Tibial artery (tissue), 4 donors: ENCODE data around the gene TRIM63.

Experiments
- DNase-seq, 2 donors: peaks; one replicate each; pipeline ENCODE4 v3.0.0-alpha.2; 2019
- H3K27ac ChIP-seq, 2 donors: fragments of 200-600 bp; sonication (generic) in 1 of 2; 1 replicate in 1 of 2; 2 replicates in 1 of 2; pipeline ENCODE4 v1.5.1; 2018 to 2019; ENCODE audit warnings: mild to moderate bottlenecking in 1 of 2
- H3K27me3 ChIP-seq, 2 donors: fragments of 200-600 bp; sonication (generic) in 1 of 2; one replicate each; pipeline versions ENCODE4 v1.5.1 to v1.6.0; 2016 to 2019
- H3K36me3 ChIP-seq, 3 donors: fragments of 200-600 bp; sonication (generic) in 2 of 3; one replicate each; pipeline ENCODE4 v1.5.1; 2016 to 2019; ENCODE audit warnings: mild to moderate bottlenecking in 2 of 3
- H3K4me1 ChIP-seq, 4 donors: fragments of 200-600 bp; sonication (generic) in 2 of 4; 1 replicate in 3 of 4; 2 replicates in 1 of 4; pipeline ENCODE4 v1.5.1; 2016 to 2019
- H3K4me3 ChIP-seq, 2 donors: fragments of 200-600 bp; sonication (generic) in 1 of 2; 1 replicate in 1 of 2; 2 replicates in 1 of 2; pipeline ENCODE4 v1.5.1; 2018 to 2019; ENCODE audit warnings: mild to moderate bottlenecking in 2 of 2
- H3K9me3 ChIP-seq, 3 donors: fragments of 200-600 bp; sonication (generic) in 1 of 3; one replicate each; pipeline ENCODE4 v1.5.1; 2016 to 2019
- intact Hi-C: fragments of 100-400 bp; cut with DNase I; formaldehyde crosslinking; loops from one replicate; pipeline ENCODE4 v1.15.0; 2023; ENCODE audit warnings: low total_unique reads
- TF ChIP-seq, protein P1 (sequence below), 2 experiments: fragments of 200-600 bp in 1 of 2; fragments of 450-650 bp in 1 of 2; IDR thresholded peaks; one replicate each; pipeline ENCODE4 v1.5.1; 2017 to 2019; ENCODE audit warnings: antibody characterized with exemption in 2 of 2, mild to moderate bottlenecking in 1 of 2, moderate library complexity in 1 of 2

The TRIM63 gene

DNA sequence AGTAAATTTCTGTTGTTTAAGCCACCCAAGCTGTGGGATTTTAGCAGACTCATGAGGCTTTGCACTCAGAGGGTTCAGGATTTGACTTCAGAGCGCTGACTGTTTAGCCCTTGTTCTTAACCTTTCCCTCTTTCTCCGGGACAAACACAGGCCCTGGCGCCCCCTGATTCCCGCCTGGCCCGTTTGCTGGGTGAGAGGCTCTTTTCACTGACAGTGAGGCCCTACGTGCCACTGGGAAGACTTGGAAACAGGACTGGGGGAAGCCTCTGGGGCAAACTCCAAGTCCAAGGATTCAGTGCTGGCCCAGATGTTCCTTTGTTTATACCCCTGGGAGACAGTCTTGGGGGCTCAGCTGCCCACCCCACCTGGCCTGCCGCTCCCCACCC is 11.7 kb upstream of the TRIM63 start:
- DNase-seq: no peak
- Histone ChIP-seq H3K27ac (no peak overlapping the region), H3K4me3 (no peak overlapping the region), H3K36me3 (no peaks in the 10 kb centered on the region), H3K27me3 (peaks cover 0 to 39% of the 10 kb centered on the region in 2 donors), H3K9me3 (no peaks in the 10 kb centered on the region), H3K4me1 (no peaks in the 10 kb centered on the region)
- TF ChIP-seq, protein P1, sequence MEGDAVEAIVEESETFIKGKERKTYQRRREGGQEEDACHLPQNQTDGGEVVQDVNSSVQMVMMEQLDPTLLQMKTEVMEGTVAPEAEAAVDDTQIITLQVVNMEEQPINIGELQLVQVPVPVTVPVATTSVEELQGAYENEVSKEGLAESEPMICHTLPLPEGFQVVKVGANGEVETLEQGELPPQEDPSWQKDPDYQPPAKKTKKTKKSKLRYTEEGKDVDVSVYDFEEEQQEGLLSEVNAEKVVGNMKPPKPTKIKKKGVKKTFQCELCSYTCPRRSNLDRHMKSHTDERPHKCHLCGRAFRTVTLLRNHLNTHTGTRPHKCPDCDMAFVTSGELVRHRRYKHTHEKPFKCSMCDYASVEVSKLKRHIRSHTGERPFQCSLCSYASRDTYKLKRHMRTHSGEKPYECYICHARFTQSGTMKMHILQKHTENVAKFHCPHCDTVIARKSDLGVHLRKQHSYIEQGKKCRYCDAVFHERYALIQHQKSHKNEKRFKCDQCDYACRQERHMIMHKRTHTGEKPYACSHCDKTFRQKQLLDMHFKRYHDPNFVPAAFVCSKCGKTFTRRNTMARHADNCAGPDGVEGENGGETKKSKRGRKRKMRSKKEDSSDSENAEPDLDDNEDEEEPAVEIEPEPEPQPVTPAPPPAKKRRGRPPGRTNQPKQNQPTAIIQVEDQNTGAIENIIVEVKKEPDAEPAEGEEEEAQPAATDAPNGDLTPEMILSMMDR (IDR thresholded peaks at IDR 0.05): no peak
- intact Hi-C loops: no loop called here

DNA sequence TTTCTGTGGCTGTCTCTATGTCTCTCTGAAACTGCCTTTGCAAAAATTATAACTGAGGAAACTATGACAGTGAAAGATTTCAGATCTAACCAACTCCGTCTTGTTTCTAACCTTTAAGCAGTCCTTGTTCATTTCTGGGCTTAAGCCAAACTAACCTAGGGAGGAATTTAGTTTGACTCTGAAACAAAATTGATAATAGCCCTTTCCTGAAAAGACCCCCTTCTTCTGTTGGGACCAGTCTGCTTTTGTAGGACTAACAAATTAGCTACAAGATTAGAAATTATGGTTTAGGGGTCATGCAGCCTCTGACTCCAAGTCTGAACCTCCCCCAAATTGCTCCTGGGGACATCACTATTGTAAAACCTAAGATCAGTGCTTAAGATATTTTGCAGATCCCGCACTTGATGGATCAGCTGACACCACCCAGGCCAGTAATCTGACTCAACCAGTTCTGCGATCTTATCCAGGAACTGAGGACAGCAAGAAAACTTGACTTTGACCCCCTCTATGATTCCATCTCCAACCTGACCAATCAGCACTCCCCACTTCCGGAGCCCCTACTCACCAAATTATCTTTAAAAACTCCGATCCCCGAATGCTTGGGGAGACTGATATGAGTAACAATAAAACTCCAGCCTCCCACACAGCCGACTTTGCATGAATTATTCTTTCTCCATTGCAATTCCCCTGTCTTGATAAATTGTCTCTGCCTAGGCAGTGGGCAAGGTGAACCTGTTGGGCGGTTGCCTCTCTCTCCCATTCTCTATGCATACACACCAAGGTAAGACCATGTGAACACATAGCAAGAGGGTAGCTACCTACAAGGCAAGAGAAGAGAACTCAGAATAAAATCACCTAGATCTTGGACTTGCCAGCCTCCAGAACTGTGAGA is 11.1 kb upstream of the TRIM63 start:
- Histone ChIP-seq H3K4me1 (no peaks in the 10 kb centered on the region), H3K27ac (no peak overlapping the region), H3K4me3 (no peak overlapping the region), H3K9me3 (no peaks in the 10 kb centered on the region), H3K36me3 (no peaks in the 10 kb centered on the region), H3K27me3 (peaks cover 0 to 41% of the 10 kb centered on the region in 2 donors)
- no peak for DNase-seq
- intact Hi-C loops: no loop called here
- TF ChIP-seq, protein P1 (IDR thresholded peaks at IDR 0.05): no peak

DNA sequence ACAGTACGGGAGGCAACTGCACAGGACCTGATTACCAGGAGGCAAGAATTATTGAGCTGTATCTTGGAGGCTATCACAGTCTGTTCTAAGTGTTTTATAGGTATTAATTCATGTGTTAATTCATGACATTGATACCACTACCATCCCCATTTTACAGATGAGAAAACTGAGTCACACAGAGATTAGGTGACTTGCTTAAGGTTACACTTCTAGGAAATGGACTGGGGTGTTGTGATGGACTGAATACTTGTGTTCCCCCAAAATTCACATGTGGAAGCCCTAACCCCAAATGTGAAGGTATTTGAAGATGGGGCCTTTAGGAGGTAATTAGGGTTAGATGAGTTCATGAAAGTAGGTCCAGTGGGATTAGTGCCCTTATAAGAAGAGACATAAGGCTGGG is 10.1 kb upstream of the TRIM63 start:
- H3K4me3 ChIP-seq: no peak overlapping the region
- no peak for DNase-seq
- H3K36me3 ChIP-seq: no peaks in the 10 kb centered on the region
- H3K4me1 ChIP-seq: no peaks in the 10 kb centered on the region
- H3K9me3 ChIP-seq: no peaks in the 10 kb centered on the region
- intact Hi-C loops: no loop called here
- H3K27ac ChIP-seq: no peak overlapping the region
- peaks cover 0 to 42% of the 10 kb centered on the region in 2 donors for H3K27me3 ChIP-seq
- TF ChIP-seq, protein P1 (IDR thresholded peaks at IDR 0.05): no peak

DNA sequence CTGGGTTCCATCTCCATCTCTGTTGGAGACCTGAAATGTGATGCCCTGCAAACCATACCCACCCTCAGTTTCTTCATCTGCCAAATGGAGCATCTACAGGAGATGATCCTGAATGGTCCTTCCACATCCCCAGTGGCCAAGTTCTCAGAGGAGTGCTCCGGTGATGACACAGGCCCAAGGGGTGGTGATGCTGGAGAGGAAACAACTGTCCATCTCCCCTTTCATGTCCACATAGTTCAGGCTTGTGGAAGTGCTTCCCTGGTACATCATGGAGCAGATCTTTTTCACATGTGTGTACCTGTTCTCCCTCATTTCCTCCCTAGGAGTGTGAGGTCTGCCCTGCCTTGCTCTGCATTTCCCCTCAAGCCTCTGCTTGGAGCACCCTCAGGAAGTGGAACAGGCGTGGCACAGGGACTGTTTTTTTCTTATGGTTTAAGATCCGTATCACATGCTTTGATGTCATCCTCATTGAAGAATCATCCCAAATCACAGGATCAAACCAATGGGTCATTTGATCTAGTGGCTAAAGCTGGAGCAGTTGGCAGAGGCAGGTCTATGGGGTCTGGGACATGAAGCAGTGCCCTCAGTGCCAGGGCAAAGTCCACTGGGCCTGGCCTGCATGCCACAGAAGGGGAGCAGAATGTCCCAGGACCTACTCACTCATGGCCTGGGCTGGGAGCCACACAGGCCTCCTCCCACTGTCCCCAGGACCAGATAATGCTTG is 8.2 kb upstream of the TRIM63 start:
- Histone ChIP-seq H3K4me3 (no peak overlapping the region), H3K27me3 (peaks cover 0 to 50% of the 10 kb centered on the region in 2 donors), H3K36me3 (no peaks in the 10 kb centered on the region), H3K4me1 (no peaks in the 10 kb centered on the region), H3K9me3 (no peaks in the 10 kb centered on the region), H3K27ac (no peak overlapping the region)
- intact Hi-C loops: no loop called here
- DNase-seq: no peak
- TF ChIP-seq, protein P1 (IDR thresholded peaks at IDR 0.05): no peak

DNA sequence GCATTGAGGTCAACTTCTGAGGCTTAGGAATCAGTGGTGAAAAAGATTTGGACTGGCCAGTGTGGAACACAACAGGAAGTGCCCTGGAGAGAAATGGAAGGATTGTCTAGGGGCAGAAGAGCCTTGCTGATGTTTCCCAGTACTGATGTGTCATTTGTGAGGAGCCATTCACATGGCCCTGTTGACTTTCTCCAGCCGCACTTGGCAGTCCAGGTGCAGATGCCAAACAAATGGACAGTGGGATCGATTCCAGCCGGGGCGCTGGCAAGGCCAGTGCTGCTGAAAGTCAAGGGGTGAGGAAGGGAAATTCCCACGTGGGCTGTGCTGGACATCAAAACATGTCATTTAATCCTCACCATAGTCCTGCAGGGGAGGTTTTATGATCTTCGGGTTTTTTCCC is 4.9 kb upstream of the TRIM63 start:
- intact Hi-C loops: no loop called here
- H3K27me3 ChIP-seq: peaks cover 0 to 55% of the 10 kb centered on the region in 2 donors
- no peak overlapping the region for H3K4me3 ChIP-seq
- no peaks in the 10 kb centered on the region for H3K9me3 ChIP-seq
- H3K27ac ChIP-seq: no peak overlapping the region
- H3K4me1 ChIP-seq: no peaks in the 10 kb centered on the region
- TF ChIP-seq, protein P1 (IDR thresholded peaks at IDR 0.05): no peak
- no peaks in the 10 kb centered on the region for H3K36me3 ChIP-seq
- no peak for DNase-seq
